Activated naive CD4-positive, alpha-beta T cell treated with anti-CD3 and anti-CD28 coated beads for 36 hours (primary cell): Measurements from ENCODE around the gene PTPRN2. TPM values are rescaled to one million over a fixed set of nuclear protein-coding genes. Genes with fewer than 3 reads are reported as not detected.

ENCODE experiments used
- CTCF ChIA-PET: fragments of 350-600 bp; sonication (Branson Sonifier 250); formaldehyde crosslinking; loops from one replicate; lab custom pipeline; 2021; ENCODE audit warnings: antibody characterized with exemption; lab: Charles Lee
- DNase-seq: peaks from one replicate; pipeline ENCODE4 v3.0.0-alpha.2; 2020
- H3K27ac Mint-ChIP-seq: one replicate; pipeline ENCODE4 v1.8.0; 2021; ENCODE audit warnings: mild to moderate bottlenecking, mixed read lengths
- H3K27me3 Mint-ChIP-seq: one replicate; pipeline ENCODE4 v1.8.0; 2021; ENCODE audit warnings: low read depth, mixed read lengths
- H3K36me3 Mint-ChIP-seq: one replicate; pipeline ENCODE4 v1.8.0; 2021; ENCODE audit warnings: low read depth, mixed read lengths
- H3K4me1 Mint-ChIP-seq: one replicate; pipeline ENCODE4 v1.8.0; 2021; ENCODE audit warnings: low read depth, mixed read lengths
- H3K4me3 Mint-ChIP-seq: one replicate; pipeline ENCODE4 v1.8.0; 2021; ENCODE audit warnings: mild to moderate bottlenecking, moderate library complexity, mixed read lengths
- H3K9me3 Mint-ChIP-seq: one replicate; pipeline ENCODE4 v1.8.0; 2021; ENCODE audit warnings: mixed read lengths
- intact Hi-C: fragments of 100-400 bp; cut with micrococcal nuclease; formaldehyde crosslinking; loops from one replicate; pipeline ENCODE4 v1.15.1; 2023
- total RNA-seq, 2 experiments: library from RNA; stranded (reverse); gene quantifications; one replicate each; pipeline ENCODE4 v1.2.3, GENCODE V29; 2021

PTPRN2 gene
- total RNA-seq, 2 experiments from 2014 or later: 0.54 to 0.62 TPM

- Mint-ChIP-seq H3K36me3 (no peaks in the 10 kb centered on the region), H3K9me3 (no peaks in the 10 kb centered on the region), H3K4me1 (peaks cover 21% of the 10 kb centered on the region), H3K27ac (no peak overlapping the region), H3K4me3 (no peak overlapping the region), H3K27me3 (peaks cover 79% of the 10 kb centered on the region)
- CTCF ChIA-PET: no interaction called here
- no peak for DNase-seq
- intact Hi-C loops: loop anchor here (10.0 kb wide), 1 partner anchor 248 kb away; no protein-coding TSS in a partner anchor
Observed at GRCh38 chr7:157682064-157682945, 905.3 kb downstream of the PTPRN2 start.

- no peak overlapping the region for H3K27ac Mint-ChIP-seq
- H3K4me3 Mint-ChIP-seq: no peak overlapping the region
- intact Hi-C loops: loop anchor here (10.0 kb wide), 1 partner anchor 245 kb away; no protein-coding TSS in a partner anchor
- H3K9me3 Mint-ChIP-seq: no peaks in the 10 kb centered on the region
- DNase-seq: no peak
- H3K27me3 Mint-ChIP-seq: peaks cover 77% of the 10 kb centered on the region
- H3K36me3 Mint-ChIP-seq: no peaks in the 10 kb centered on the region
- CTCF ChIA-PET: no interaction called here
- peaks cover 20% of the 10 kb centered on the region for H3K4me1 Mint-ChIP-seq
Observed at GRCh38 chr7:157679607-157680006, 908.0 kb downstream of the PTPRN2 start.

- no peak for DNase-seq
- intact Hi-C loops: no loop called here
- Mint-ChIP-seq H3K9me3 (no peaks in the 10 kb centered on the region), H3K36me3 (no peaks in the 10 kb centered on the region), H3K4me1 (peaks cover 13% of the 10 kb centered on the region), H3K4me3 (no peak overlapping the region), H3K27me3 (peaks cover 70% of the 10 kb centered on the region), H3K27ac (no peak overlapping the region)
- CTCF ChIA-PET: no interaction called here
Observed at GRCh38 chr7:157678501-157678900, 909.1 kb downstream of the PTPRN2 start.

- intact Hi-C loops: no loop called here
- H3K36me3 Mint-ChIP-seq: no peaks in the 10 kb centered on the region
- no peak overlapping the region for H3K27ac Mint-ChIP-seq
- CTCF ChIA-PET: no interaction called here
- H3K27me3 Mint-ChIP-seq: peaks cover 51% of the 10 kb centered on the region
- H3K4me1 Mint-ChIP-seq: peaks cover 7% of the 10 kb centered on the region
- DNase-seq: no peak
- H3K4me3 Mint-ChIP-seq: no peak overlapping the region
- H3K9me3 Mint-ChIP-seq: no peaks in the 10 kb centered on the region
Observed at GRCh38 chr7:157676456-157677255, 911.0 kb downstream of the PTPRN2 start.

- CTCF ChIA-PET: no interaction called here
- no peak for DNase-seq
- H3K27me3 Mint-ChIP-seq: peaks cover 45% of the 10 kb centered on the region
- peaks cover 7% of the 10 kb centered on the region for H3K4me1 Mint-ChIP-seq
- no peak overlapping the region for H3K4me3 Mint-ChIP-seq
- no peaks in the 10 kb centered on the region for H3K9me3 Mint-ChIP-seq
- H3K27ac Mint-ChIP-seq: no peak overlapping the region
- H3K36me3 Mint-ChIP-seq: no peaks in the 10 kb centered on the region
- intact Hi-C loops: no loop called here
Observed at GRCh38 chr7:157676001-157676400, 911.6 kb downstream of the PTPRN2 start.

- H3K27me3 Mint-ChIP-seq: peaks cover 42% of the 10 kb centered on the region
Observed at GRCh38 chr7:157675427-157675927, 912.1 kb downstream of the PTPRN2 start.

GRCh38 chr7:157674715-157675426, 912.8 kb downstream of the PTPRN2 start:
- Mint-ChIP-seq H3K36me3 (no peaks in the 10 kb centered on the region), H3K27me3 (peaks cover 37% of the 10 kb centered on the region), H3K4me1 (peaks cover 9% of the 10 kb centered on the region), H3K4me3 (no peak overlapping the region), H3K27ac (no peak overlapping the region), H3K9me3 (no peaks in the 10 kb centered on the region)
- CTCF ChIA-PET: no interaction called here
- intact Hi-C loops: no loop called here
- no peak for DNase-seq

More at GRCh38 chr7:157675427-157675927, 912.1 kb downstream of the PTPRN2 start:
- Mint-ChIP-seq H3K27ac (no peak overlapping the region), H3K36me3 (no peaks in the 10 kb centered on the region), H3K4me1 (peaks cover 7% of the 10 kb centered on the region), H3K4me3 (no peak overlapping the region), H3K9me3 (no peaks in the 10 kb centered on the region)
- intact Hi-C loops: no loop called here
- DNase-seq: no peak
- CTCF ChIA-PET: no interaction called here

GRCh38 chr7:157674027-157674714, 913.5 kb downstream of the PTPRN2 start:
- CTCF ChIA-PET: no interaction called here
- H3K27ac Mint-ChIP-seq: no peak overlapping the region

GRCh38 chr7:157673573-157673972, 914.0 kb downstream of the PTPRN2 start:
- intact Hi-C loops: no loop called here
- peaks cover 25% of the 10 kb centered on the region for H3K27me3 Mint-ChIP-seq
- H3K36me3 Mint-ChIP-seq: no peaks in the 10 kb centered on the region
- CTCF ChIA-PET: no interaction called here
- H3K4me1 Mint-ChIP-seq: peaks cover 22% of the 10 kb centered on the region
- DNase-seq: no peak
- H3K9me3 Mint-ChIP-seq: no peaks in the 10 kb centered on the region
- H3K27ac Mint-ChIP-seq: no peak overlapping the region
- no peak overlapping the region for H3K4me3 Mint-ChIP-seq

More at GRCh38 chr7:157674027-157674714, 913.5 kb downstream of the PTPRN2 start:
- intact Hi-C loops: no loop called here
- peaks cover 16% of the 10 kb centered on the region for H3K4me1 Mint-ChIP-seq
- H3K9me3 Mint-ChIP-seq: no peaks in the 10 kb centered on the region
- peaks cover 30% of the 10 kb centered on the region for H3K27me3 Mint-ChIP-seq
- H3K4me3 Mint-ChIP-seq: no peak overlapping the region
- no peaks in the 10 kb centered on the region for H3K36me3 Mint-ChIP-seq
- DNase-seq: no peak

GRCh38 chr7:157671358-157672255, 916.0 kb downstream of the PTPRN2 start:
- intact Hi-C loops: no loop called here
- H3K27ac Mint-ChIP-seq: no peak overlapping the region

More at GRCh38 chr7:157671358-157672255, 916.0 kb downstream of the PTPRN2 start:
- Mint-ChIP-seq H3K4me1 (peaks cover 23% of the 10 kb centered on the region), H3K9me3 (no peaks in the 10 kb centered on the region), H3K4me3 (no peak overlapping the region), H3K36me3 (no peaks in the 10 kb centered on the region), H3K27me3 (peaks cover 10% of the 10 kb centered on the region)
- CTCF ChIA-PET: no interaction called here
- DNase-seq: no peak
